Hepatocyte (in vitro differentiated cells): Measurements from ENCODE around the gene RASGRP4.

Experiments used
- CTCF ChIP-seq: fragments of 200-600 bp; sonication (generic); IDR thresholded peaks from 2 replicates; pipeline ENCODE4 v1.5.1; 2016; ENCODE audit warnings: antibody characterized with exemption, mild to moderate bottlenecking; ENCODE audit not compliant: poor library complexity
- EZH2 ChIP-seq: fragments of 200-600 bp; sonication (generic); IDR thresholded peaks from 2 replicates; pipeline ENCODE4 v1.6.1; 2016; ENCODE audit warnings: antibody characterized with exemption, mild to moderate bottlenecking, borderline replicate concordance

DNA sequence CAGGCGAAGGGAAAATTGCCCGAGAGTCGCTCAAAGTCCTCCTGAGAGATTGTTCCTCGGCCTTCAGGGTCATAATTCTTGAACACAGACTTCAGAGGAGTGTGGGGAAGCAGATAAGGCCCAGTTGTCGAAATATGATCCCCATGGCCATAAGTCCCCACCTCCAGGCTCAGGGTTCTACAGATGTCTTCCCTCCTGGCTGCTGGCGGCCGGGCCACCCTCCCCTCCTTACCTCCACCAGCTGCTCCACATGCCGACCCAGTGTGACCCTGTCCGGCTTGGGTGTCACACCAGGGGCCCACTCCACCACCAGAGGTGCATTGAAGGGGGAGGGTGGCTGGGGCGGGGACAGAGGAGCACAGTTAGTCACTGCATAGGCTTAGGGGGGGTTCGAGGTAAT, 13.1 kb downstream of the RASGRP4 start:
- TF ChIP-seq CTCF (no peak), EZH2 (no peak)
